Heart left ventricle (tissue), 16 donors: ENCODE measurements around the gene IL1RL2. TPM values are rescaled to one million over a fixed set of nuclear protein-coding genes. Genes with fewer than 3 reads are reported as not detected.

Source experiments
- ATAC-seq, 4 donors: fragments of 200-7000 bp; cut with Tn5 transposase; one replicate each; pipeline ENCODE4 v1.9.1; 2020 to 2022; ENCODE audit warnings: moderate library complexity in 4 of 4, mild to moderate bottlenecking in 3 of 4, moderate number of reproducible peaks in 1 of 4
- DNase-seq, 5 donors: peaks; one replicate each; pipeline ENCODE4 v3.0.0-alpha.2; 2020
- H3K27ac ChIP-seq, 12 donors: fragments of 200-600 bp; sonication (generic) in 4 of 12; one replicate each; pipeline versions ENCODE4 v1.5.0 to v1.8.0; 2016 to 2022; ENCODE audit warnings: mild to moderate bottlenecking in 2 of 12
- H3K27me3 ChIP-seq, 9 donors: fragments of 200-600 bp; sonication (generic) in 2 of 9; one replicate each; pipeline versions ENCODE4 v1.5.1 to v1.8.0; 2016 to 2022; ENCODE audit warnings: mild to moderate bottlenecking in 3 of 9
- H3K36me3 ChIP-seq, 9 donors: fragments of 200-600 bp; sonication (generic) in 2 of 9; one replicate each; pipeline versions ENCODE4 v1.5.0 to v1.8.0; 2018 to 2022; ENCODE audit warnings: mild to moderate bottlenecking in 2 of 9
- H3K4me1 ChIP-seq, 12 donors: fragments of 200-600 bp; sonication (generic) in 4 of 12; one replicate each; pipeline versions ENCODE4 v1.5.0 to v1.8.0; 2016 to 2022; ENCODE audit warnings: mild to moderate bottlenecking in 3 of 12
- H3K4me3 ChIP-seq, 12 donors: fragments of 200-600 bp; sonication (generic) in 4 of 12; one replicate each; pipeline versions ENCODE4 v1.5.0 to v1.8.0; 2017 to 2022; ENCODE audit warnings: mild to moderate bottlenecking in 9 of 12, moderate library complexity in 4 of 12
- H3K9me3 ChIP-seq, 12 donors: fragments of 200-600 bp; sonication (generic) in 4 of 12; one replicate each; pipeline versions ENCODE4 v1.5.0 to v1.8.0; 2016 to 2022; ENCODE audit warnings: mild to moderate bottlenecking in 1 of 12
- POLR2A ChIP-seq, 2 donors: fragments of 450-650 bp; IDR thresholded peaks; one replicate each; pipeline ENCODE4 v1.6.1; 2017; ENCODE audit warnings: antibody characterized with exemption in 2 of 2, mild to moderate bottlenecking in 2 of 2, moderate library complexity in 2 of 2
- WGBS, 4 donors: extraction: QIAGEN DNeasy Blood & Tissue Kit in 2 of 4; methylation state at CpG; one replicate each; pipeline versions ENCODE4 v1.1.5 to v1.1.7; 2013 to 2018; 5-methylcytosine and 5-hydroxymethylcytosine counted together
- intact Hi-C, 10 donors: fragments of 100-400 bp; cut with DNase I; formaldehyde crosslinking; loops; one replicate each; pipeline versions ENCODE4 v1.11.1 to v1.14.2; 2022
- polyA plus RNA-seq, 2 donors: library from polyadenylated mRNA; stranded (reverse); fragments of 200-250 nt; gene quantifications; one replicate each; pipeline ENCODE4 v1.2.3, GENCODE V29; 2013
- total RNA-seq, 9 donors: library from RNA; depleted of rRNA in 2 of 9; stranded (reverse); fragments of >200 nt in 2 of 9; fragmentation: NEBNext Ultra II Directional in 3 of 9; extraction: Animal tissue kit (Norgen Biotek cat#: 25700) in 3 of 9; gene quantifications; one replicate each; pipeline versions ENCODE4 v1.1.0 to v1.2.4, GENCODE V29; 2016 to 2023
- TF ChIP-seq, protein P1 (sequence below), 12 donors: fragments of 200-600 bp; sonication (generic) in 4 of 12; IDR thresholded peaks; one replicate each; pipeline versions ENCODE4 v1.5.0 to v1.8.0; 2018 to 2022; ENCODE audit warnings: antibody characterized with exemption in 12 of 12, mild to moderate bottlenecking in 5 of 12
- donor health status: ischemic (EF 13 %, LVEDD 7.1; RV severe dilation, severe dysfunction).
- donor health status: healthy with polysubstance abuse.
- donor health status: DM: no; HTN: yes; CAD: no.
- donor health status: DM: no; HTN: no; CAD: no.
- donor health status: ischemic (EF 25% LVEDD 6.9; RV normal size, moderate dysfunction).
- donor health status: ischemic (EF 25% LVEDD 5.7; RV mildly dilated, moderate dysfunction).
- donor health status: healthy.
- donor health status: DM: yes; HTN: yes; CAD: no.
- donor health status: ischemic (EF 35%, LVEDD 5.7; RV mildly dilated, moderate dysfunction).
- donor health status: nonischemic (EF 11% LVEDD 7.7; RV severe dilation, severe dysfunction).
- donor health status: DM: yes; HTN: yes; CAD: no.
- donor health status: PGD.
- donor health status: ischemic (EF 29% LVEDD 5.4; RV normal size, mild dysfunction).
- donor health status: nonischemic (EF 23%, LVEDD 6.1; RV moderate dilation, normal function).

The IL1RL2 gene
- total and polyA plus RNA-seq, 11 donors, result 0.22 to 0.75 (median 0.43) TPM; not detected in 5

DNA sequence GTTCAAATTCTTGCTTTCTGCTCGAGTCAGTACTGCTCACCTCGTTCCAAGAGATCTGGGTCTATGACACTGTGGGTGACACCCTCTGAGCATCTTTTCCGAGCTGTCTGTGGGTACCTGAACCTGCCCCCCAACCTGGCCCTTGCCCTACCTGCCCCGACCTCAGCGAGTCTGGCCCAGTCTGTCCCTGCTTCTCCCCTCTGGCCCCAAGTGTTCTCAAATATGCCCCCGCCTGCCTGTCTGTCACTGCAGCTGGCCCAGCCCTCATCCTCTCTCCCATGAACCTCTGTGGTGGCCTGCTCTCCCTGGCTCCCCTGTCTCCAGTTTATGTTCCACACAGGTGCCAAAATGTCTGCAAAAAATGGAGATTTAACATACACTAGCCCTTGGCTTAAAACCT is 32.5 kb upstream of the IL1RL2 start:
- Histone ChIP-seq H3K9me3 (peaks cover 0 to under 1% (median 0%) of the 10 kb centered on the region in 12 donors), H3K27me3 (no peaks in the 10 kb centered on the region), H3K4me3 (no peak overlapping the region), H3K27ac (no peak overlapping the region), H3K4me1 (peaks cover 0 to 41% (median 14%) of the 10 kb centered on the region in 12 donors), H3K36me3 (peaks cover 0 to 56% (median 31%) of the 10 kb centered on the region in 9 donors)
- 88 to 97% (median 96%) methylated on average over 6 of the region's 6 CpGs for WGBS, 4 donors
- TF ChIP-seq, protein P1, sequence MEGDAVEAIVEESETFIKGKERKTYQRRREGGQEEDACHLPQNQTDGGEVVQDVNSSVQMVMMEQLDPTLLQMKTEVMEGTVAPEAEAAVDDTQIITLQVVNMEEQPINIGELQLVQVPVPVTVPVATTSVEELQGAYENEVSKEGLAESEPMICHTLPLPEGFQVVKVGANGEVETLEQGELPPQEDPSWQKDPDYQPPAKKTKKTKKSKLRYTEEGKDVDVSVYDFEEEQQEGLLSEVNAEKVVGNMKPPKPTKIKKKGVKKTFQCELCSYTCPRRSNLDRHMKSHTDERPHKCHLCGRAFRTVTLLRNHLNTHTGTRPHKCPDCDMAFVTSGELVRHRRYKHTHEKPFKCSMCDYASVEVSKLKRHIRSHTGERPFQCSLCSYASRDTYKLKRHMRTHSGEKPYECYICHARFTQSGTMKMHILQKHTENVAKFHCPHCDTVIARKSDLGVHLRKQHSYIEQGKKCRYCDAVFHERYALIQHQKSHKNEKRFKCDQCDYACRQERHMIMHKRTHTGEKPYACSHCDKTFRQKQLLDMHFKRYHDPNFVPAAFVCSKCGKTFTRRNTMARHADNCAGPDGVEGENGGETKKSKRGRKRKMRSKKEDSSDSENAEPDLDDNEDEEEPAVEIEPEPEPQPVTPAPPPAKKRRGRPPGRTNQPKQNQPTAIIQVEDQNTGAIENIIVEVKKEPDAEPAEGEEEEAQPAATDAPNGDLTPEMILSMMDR (IDR thresholded peaks at IDR 0.05), result no peak
- TF ChIP-seq POLR2A (IDR thresholded peaks at IDR 0.05), result no peak
- intact Hi-C loops, result no loop called here
- ATAC-seq (no peak), DNase-seq (no peak)

DNA sequence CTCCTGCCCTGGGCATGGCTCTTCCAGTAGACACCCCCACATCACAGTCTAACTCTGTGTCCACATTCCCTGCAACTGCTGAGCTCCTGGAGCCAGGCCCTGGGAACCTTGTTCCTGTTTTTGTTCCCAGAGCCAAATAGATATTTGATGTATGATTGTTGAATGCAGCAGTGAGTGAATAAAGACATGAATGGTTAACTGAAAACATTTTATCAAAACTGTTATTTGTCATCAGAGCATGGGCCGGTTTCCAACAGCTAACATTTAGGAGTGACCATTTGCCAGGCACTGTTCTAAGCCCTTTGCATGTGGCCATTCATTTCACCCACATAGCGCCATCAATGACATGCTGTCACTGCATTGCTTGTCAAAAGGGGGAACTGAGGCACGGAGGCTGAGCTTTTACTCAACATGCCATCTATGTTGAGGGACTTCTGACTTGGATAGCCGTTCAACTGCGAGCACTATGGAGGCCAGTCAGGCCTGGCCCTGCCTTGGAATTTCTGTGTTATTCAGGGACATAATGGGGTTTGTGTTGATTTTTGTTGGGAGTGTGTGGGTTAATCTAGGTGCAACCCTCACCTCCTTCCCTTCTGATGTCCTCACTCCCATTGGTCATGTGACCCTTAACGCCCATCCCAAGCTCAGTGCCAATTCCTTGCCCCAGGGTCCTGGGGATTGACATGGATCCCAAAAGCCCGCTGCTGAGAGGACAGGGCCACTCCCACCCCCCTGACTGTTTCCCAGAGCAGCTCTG is 31.7 kb upstream of the IL1RL2 start:
- TF ChIP-seq, protein P1 (IDR thresholded peaks at IDR 0.05), result no peak
- no peak for TF ChIP-seq POLR2A (IDR thresholded peaks at IDR 0.05)
- H3K9me3 ChIP-seq, result peaks cover 0 to 7% (median 0%) of the 10 kb centered on the region in 12 donors
- 76 to 85% (median 84%) methylated on average over 7 of the region's 7 CpGs for WGBS, 4 donors
- no peaks in the 10 kb centered on the region for H3K27me3 ChIP-seq
- peaks cover 0 to 62% (median 31%) of the 10 kb centered on the region in 9 donors for H3K36me3 ChIP-seq
- intact Hi-C loops, result no loop called here
- ATAC-seq (no peak), DNase-seq (no peak)
- peaks cover 0 to 35% (median 7%) of the 10 kb centered on the region in 12 donors for H3K4me1 ChIP-seq
- H3K27ac ChIP-seq, result peak overlapping the region in 3 of 12 donors; percentile 53 to 68 (median 62)
- H3K4me3 ChIP-seq, result no peak overlapping the region

DNA sequence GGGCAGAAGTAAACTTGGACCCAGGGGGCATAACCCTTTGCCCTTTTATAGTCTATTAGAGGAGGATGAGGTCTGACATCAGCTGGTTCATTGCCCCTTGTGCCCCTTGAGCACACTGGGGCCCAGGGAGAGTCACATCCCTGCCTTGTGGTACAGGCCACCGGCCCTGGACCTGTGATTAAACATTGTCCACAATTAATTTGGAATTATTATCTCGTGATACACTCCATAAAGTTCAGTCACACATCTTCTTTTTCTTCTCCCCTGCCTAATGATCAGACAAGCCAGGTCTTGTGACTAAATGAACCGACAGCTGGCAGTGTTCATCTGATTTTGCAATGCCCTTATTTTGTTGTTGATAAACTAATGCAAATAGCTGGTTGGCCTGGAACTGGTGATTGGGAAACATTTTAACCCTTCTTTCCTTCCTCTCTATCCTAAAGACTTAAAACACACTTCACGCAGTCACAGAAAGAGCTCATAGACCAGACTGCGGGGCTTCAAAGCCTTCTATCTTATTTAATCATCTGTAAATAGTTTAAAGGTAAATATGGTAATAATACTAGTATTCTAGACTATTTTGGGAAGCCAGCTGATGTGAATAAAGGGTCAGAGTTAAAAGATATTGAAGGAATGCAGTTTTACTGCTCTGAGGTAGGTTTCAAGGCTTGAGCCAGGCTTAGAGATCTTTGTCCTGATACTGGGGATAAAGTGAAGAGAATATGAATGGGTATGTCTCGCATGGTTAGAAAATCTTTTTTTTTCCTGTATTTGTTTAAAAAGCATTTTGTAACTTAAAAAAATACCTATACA is 30.9 kb upstream of the IL1RL2 start:
- WGBS, 4 donors, result 79 to 82% (median 81%) methylated on average over 6 of the region's 6 CpGs
- intact Hi-C loops, result no loop called here
- Histone ChIP-seq H3K27ac (peak overlapping the region in 3 of 12 donors; percentile 53 to 68 (median 62)), H3K4me1 (peaks cover 0 to 27% (median 4%) of the 10 kb centered on the region in 12 donors), H3K36me3 (peaks cover 0 to 70% (median 31%) of the 10 kb centered on the region in 9 donors), H3K27me3 (no peaks in the 10 kb centered on the region), H3K9me3 (peaks cover 0 to 7% (median 0%) of the 10 kb centered on the region in 12 donors), H3K4me3 (no peak overlapping the region)
- DNase-seq, result no peak
- peak in 2 of 4 donors; percentile 16 to 39 for ATAC-seq
- no peak for TF ChIP-seq POLR2A (IDR thresholded peaks at IDR 0.05)
- TF ChIP-seq, protein P1 (IDR thresholded peaks at IDR 0.05), result no peak
